Measurements from ENCODE around the gene RNASE11. TPM values are rescaled to one million over a fixed set of nuclear protein-coding genes. Genes with fewer than 3 reads are reported as not detected.
A peak's percentile ranks its signal among the peaks of the same experiment; 100 is the strongest.
"Not testable (repeated sequence)": the region's sequence is repeated elsewhere in the genome, so short reads cannot be mapped to it uniquely, and the experiment has no call there.

RNASE11 gene
- polyA plus RNA-seq, 1 experiment: not detected

GRCh38 chr14:20606190-20606901 lies 18.5 kb upstream of the RNASE11 start:
- TF ChIP-seq CTCF (IDR thresholded peaks at IDR 0.05; ENCODE audit: insufficient read depth, low read depth, low read length): peak; percentile 53
- Histone ChIP-seq H3K4me3 (ENCODE audit: low read depth, low read length) (no peak overlapping the region), H3K27me3 (ENCODE audit: control insufficient read depth, insufficient read depth, low read length) (no peaks in the 10 kb centered on the region), H3K36me3 (ENCODE audit: control insufficient read depth, insufficient read depth, low read length) (no peaks in the 10 kb centered on the region)
- DNase-seq (ENCODE audit: low read depth): no peak
- ChIA-PET CTCF (interaction anchor here (1.4 to 2.6 kb wide), 3 partner anchors 78 to 273 kb away, joined by 3 to 14 read pairs (median 8); partner anchors contain the start of genes CCNB1IP1 and RNASE4), POLR2A (interaction anchor here (0.5 kb wide), 2 partner anchors 196 to 213 kb away, joined by 6 to 19 read pairs; no protein-coding TSS in a partner anchor)

GRCh38 chr14:20603813-20604690 lies 16.3 kb upstream of the RNASE11 start:
- ChIA-PET POLR2A (no interaction called here), CTCF (interaction anchor here (1.0 to 1.8 kb wide), 4 partner anchors 9 to 276 kb away, joined by 3 to 5 read pairs (median 4); no protein-coding TSS in a partner anchor)
- TF ChIP-seq CTCF (IDR thresholded peaks at IDR 0.05; ENCODE audit: insufficient read depth, low read depth, low read length): no peak
- no peak overlapping the region for H3K4me3 ChIP-seq (ENCODE audit: low read depth, low read length)
- H3K27me3 ChIP-seq (ENCODE audit: control insufficient read depth, insufficient read depth, low read length): 0 out of 2 replicates have a peak, but pooled peaks cover 1% of the 10 kb centered on the region
- no peaks in the 10 kb centered on the region for H3K36me3 ChIP-seq (ENCODE audit: control insufficient read depth, insufficient read depth, low read length)
- no peak for DNase-seq (ENCODE audit: low read depth)

- CTCF ChIA-PET: interaction anchor here (1.5 kb wide), 1 partner anchor 275 kb away, joined by 4 read pairs; no protein-coding TSS in a partner anchor
- H3K4me3 ChIP-seq (ENCODE audit: low read depth, low read length): no peak overlapping the region
- no peak for DNase-seq (ENCODE audit: low read depth)
- POLR2A ChIA-PET: no interaction called here
- no peaks in the 10 kb centered on the region for H3K36me3 ChIP-seq (ENCODE audit: control insufficient read depth, insufficient read depth, low read length)
- no peak for TF ChIP-seq CTCF (IDR thresholded peaks at IDR 0.05; ENCODE audit: insufficient read depth, low read depth, low read length)
- H3K27me3 ChIP-seq (ENCODE audit: control insufficient read depth, insufficient read depth, low read length): 0 out of 2 replicates have a peak, but pooled peaks cover 1% of the 10 kb centered on the region
Observed at GRCh38 chr14:20602583-20602982, 14.8 kb upstream of the RNASE11 start.

- CTCF ChIA-PET: no interaction called here
- Histone ChIP-seq H3K27me3 (ENCODE audit: control insufficient read depth, insufficient read depth, low read length) (0 out of 2 replicates have a peak, but pooled peaks cover 1% of the 10 kb centered on the region), H3K36me3 (ENCODE audit: control insufficient read depth, insufficient read depth, low read length) (no peaks in the 10 kb centered on the region), H3K4me3 (ENCODE audit: low read depth, low read length) (no peak overlapping the region)
- DNase-seq (ENCODE audit: low read depth): no peak
- no peak for TF ChIP-seq CTCF (IDR thresholded peaks at IDR 0.05; ENCODE audit: insufficient read depth, low read depth, low read length)
- POLR2A ChIA-PET: no interaction called here
Observed at GRCh38 chr14:20601522-20601921, 13.7 kb upstream of the RNASE11 start.

- Histone ChIP-seq H3K27me3 (ENCODE audit: control insufficient read depth, insufficient read depth, low read length) (0 out of 2 replicates have a peak, but pooled peaks cover 1% of the 10 kb centered on the region), H3K36me3 (ENCODE audit: control insufficient read depth, insufficient read depth, low read length) (no peaks in the 10 kb centered on the region), H3K4me3 (ENCODE audit: low read depth, low read length) (no peak overlapping the region)
- no peak for TF ChIP-seq CTCF (IDR thresholded peaks at IDR 0.05; ENCODE audit: insufficient read depth, low read depth, low read length)
- CTCF ChIA-PET: interaction anchor here (0.9 to 4.6 kb wide), 2 partner anchors 12 to 269 kb away, joined by 3 to 17 read pairs; no protein-coding TSS in a partner anchor
- POLR2A ChIA-PET: no interaction called here
- no peak for DNase-seq (ENCODE audit: low read depth)
Observed at GRCh38 chr14:20597108-20597507, 9.3 kb upstream of the RNASE11 start.

- CTCF ChIA-PET: interaction anchor here (0.7 kb wide), 1 partner anchor 10 kb away, joined by 3 read pairs; no protein-coding TSS in a partner anchor
Observed at GRCh38 chr14:20595726-20596125, 7.9 kb upstream of the RNASE11 start.

More at GRCh38 chr14:20595726-20596125, 7.9 kb upstream of the RNASE11 start:
- DNase-seq (ENCODE audit: low read depth); POLR2A ChIA-PET; H3K27me3 ChIP-seq (ENCODE audit: control insufficient read depth, insufficient read depth, low read length); H3K36me3 ChIP-seq (ENCODE audit: control insufficient read depth, insufficient read depth, low read length); H3K4me3 ChIP-seq (ENCODE audit: low read depth, low read length): not testable (repeated sequence)

Data from BJ (cell line).